Neural progenitor cell (in vitro differentiated cells): ENCODE results near the gene OR6A2. TPM values are rescaled to one million over a fixed set of nuclear protein-coding genes. Genes with fewer than 3 reads are reported as not detected.

ENCODE experiments used
- DNase-seq: peaks from one replicate; pipeline ENCODE4 v3.0.0-alpha.2; 2016; ENCODE audit warnings: low spot score
- H2AFZ ChIP-seq: fragments of 200-600 bp; sonication (generic); replicated peaks from 2 replicates; pipeline ENCODE4 v1.6.1; 2016; ENCODE audit warnings: antibody characterized with exemption
- H3F3A ChIP-seq: fragments of 200-600 bp; sonication (generic); 2 replicates; pipeline ENCODE4 v1.6.1; 2016; ENCODE audit warnings: antibody characterized with exemption, low read depth
- H3K27ac ChIP-seq: fragments of 200-600 bp; sonication (generic); 2 replicates; pipeline ENCODE4 v1.5.1; 2016; ENCODE audit warnings: mild to moderate bottlenecking
- H3K27me3 ChIP-seq: fragments of 200-600 bp; sonication (generic); 2 replicates; pipeline ENCODE4 v1.6.1; 2016; ENCODE audit warnings: mild to moderate bottlenecking, moderate library complexity
- H3K36me3 ChIP-seq: fragments of 200-600 bp; sonication (generic); 2 replicates; pipeline ENCODE4 v1.5.1; 2016
- H3K4me1 ChIP-seq: fragments of 200-600 bp; sonication (generic); 2 replicates; pipeline ENCODE4 v1.6.1; 2016; ENCODE audit warnings: mixed run types
- H3K4me2 ChIP-seq: fragments of 200-600 bp; sonication (generic); 2 replicates; pipeline ENCODE4 v1.6.1; 2016
- H3K4me3 ChIP-seq: fragments of 200-600 bp; sonication (generic); 2 replicates; pipeline ENCODE4 v1.5.1; 2016
- H3K79me2 ChIP-seq: fragments of 200-600 bp; sonication (generic); 2 replicates; pipeline ENCODE4 v1.6.1; 2016; ENCODE audit warnings: low read depth
- H3K9ac ChIP-seq: fragments of 200-600 bp; sonication (generic); 2 replicates; pipeline ENCODE4 v1.6.1; 2016
- H3K9me3 ChIP-seq: fragments of 200-600 bp; sonication (generic); 2 replicates; pipeline ENCODE4 v1.5.1; 2016; ENCODE audit warnings: low read depth
- H4K20me1 ChIP-seq: fragments of 200-600 bp; sonication (generic); 2 replicates; pipeline ENCODE4 v1.6.1; 2016; ENCODE audit warnings: low read depth
- H3K27ac Mint-ChIP-seq: 3 replicates; pipeline ENCODE4 v1.8.0; 2021; ENCODE audit warnings: mixed read lengths
- H3K27me3 Mint-ChIP-seq: 2 replicates; pipeline ENCODE4 v1.8.0; 2022; ENCODE audit warnings: low read depth, mild to moderate bottlenecking, inconsistent platforms, moderate library complexity, mixed read lengths; ENCODE audit not compliant: insufficient read depth
- H3K36me3 Mint-ChIP-seq: 3 replicates; pipeline ENCODE4 v1.8.0; 2021; ENCODE audit warnings: mixed read lengths
- H3K4me1 Mint-ChIP-seq: 3 replicates; pipeline ENCODE4 v1.8.0; 2021; ENCODE audit warnings: mixed read lengths
- H3K4me3 Mint-ChIP-seq: 3 replicates; pipeline ENCODE4 v1.8.0; 2021; ENCODE audit warnings: mild to moderate bottlenecking, moderate library complexity, mixed read lengths
- H3K9me3 Mint-ChIP-seq: 3 replicates; pipeline ENCODE4 v1.8.0; 2020; ENCODE audit warnings: mixed read lengths
- CTCF ChIP-seq: fragments of 200-600 bp; sonication (generic); IDR thresholded peaks from 2 replicates; pipeline ENCODE4 v1.5.1; 2017; ENCODE audit warnings: antibody characterized with exemption, mild to moderate bottlenecking
- EZH2 ChIP-seq: fragments of 200-600 bp; sonication (generic); IDR thresholded peaks from 2 replicates; pipeline ENCODE4 v1.6.1; 2017; ENCODE audit warnings: antibody characterized with exemption, mild to moderate bottlenecking, moderate library complexity
- EZH2phosphoT487 ChIP-seq: fragments of 200-600 bp; sonication (generic); IDR thresholded peaks from 2 replicates; pipeline ENCODE4 v1.6.1; 2017; ENCODE audit warnings: antibody characterized with exemption
- total RNA-seq: library from RNA; depleted of rRNA; stranded (reverse); fragments of >200 nt; gene quantifications from 2 replicates; pipeline ENCODE4 v1.2.3, GENCODE V29; 2015; ENCODE audit warnings: low replicate concordance

Gene OR6A2
- 0.36 and 0.50 TPM in 2 replicates for total RNA-seq

GRCh38 chr11:6799402-6799801 lies at the start of gene OR6A2:
Gene OR6A2 (minus strand): TSS chr11:6799689. CDS start chr11:6795708, 3,981 bp downstream.
- H3K27me3 Mint-ChIP-seq: peaks cover 2% of the 10 kb centered on the region
- Histone ChIP-seq H3K9me3 (no peaks in the 10 kb centered on the region), H3K4me3 (no peak within 1 kb of the TSS), H3K27ac (no peak within 1 kb of the TSS), H3K27me3 (no peaks in the 10 kb centered on the region), H2AFZ (no peak within 1 kb of the TSS), H3F3A (no peaks in the 10 kb centered on the region), H4K20me1 (no peaks in the 10 kb centered on the region), H3K79me2 (no peaks in the 10 kb centered on the region), H3K9ac (no peak within 1 kb of the TSS), H3K4me2 (no peak within 1 kb of the TSS), H3K36me3 (no peaks in the 10 kb centered on the region), H3K4me1 (no peaks in the 10 kb centered on the region)
- H3K27ac Mint-ChIP-seq: no peak within 1 kb of the TSS
- H3K4me3 Mint-ChIP-seq: no peak within 1 kb of the TSS
- no peaks in the 10 kb centered on the region for H3K4me1 Mint-ChIP-seq
- H3K36me3 Mint-ChIP-seq: no peaks in the 10 kb centered on the region
- TF ChIP-seq CTCF (no peak), EZH2 (no peak), EZH2phosphoT487 (no peak)
- no peaks in the 10 kb centered on the region for H3K9me3 Mint-ChIP-seq
- no peak for DNase-seq

GRCh38 chr11:6845383-6845782 lies 45.9 kb upstream of the OR6A2 start, which contains the start of gene OR10A5:
Gene OR10A5 (plus strand): TSS chr11:6845683. CDS start chr11:6845683, 0 bp downstream.
- H3K27ac Mint-ChIP-seq: no peak within 1 kb of the TSS
- no peak within 1 kb of the TSS for H3K4me3 Mint-ChIP-seq
- no peak for TF ChIP-seq EZH2phosphoT487
- no peak for TF ChIP-seq EZH2
- TF ChIP-seq CTCF: no peak

GRCh38 chr11:6844356-6844755 lies 44.9 kb upstream of the OR6A2 start:
- no peak overlapping the region for H3K4me3 Mint-ChIP-seq
- peaks cover 14% of the 10 kb centered on the region for H3K9me3 Mint-ChIP-seq
- Histone ChIP-seq H3K79me2 (no peaks in the 10 kb centered on the region), H4K20me1 (no peaks in the 10 kb centered on the region), H3K9me3 (no peaks in the 10 kb centered on the region), H3K27me3 (no peaks in the 10 kb centered on the region), H3K4me2 (peak overlapping the region; percentile 55), H3K36me3 (peaks cover 4% of the 10 kb centered on the region), H3K27ac (peak overlapping the region; percentile 60), H3K4me1 (peaks cover 18% of the 10 kb centered on the region), H2AFZ (no peak overlapping the region), H3K9ac (no peak overlapping the region), H3K4me3 (no peak overlapping the region), H3F3A (peaks cover 16% of the 10 kb centered on the region)
- no peak for TF ChIP-seq EZH2phosphoT487
- no peaks in the 10 kb centered on the region for H3K36me3 Mint-ChIP-seq
- no peak for DNase-seq
- H3K27me3 Mint-ChIP-seq: peaks cover 3% of the 10 kb centered on the region
- H3K27ac Mint-ChIP-seq: no peak overlapping the region
- H3K4me1 Mint-ChIP-seq: peaks cover 9% of the 10 kb centered on the region

More at GRCh38 chr11:6845383-6845782, 45.9 kb upstream of the OR6A2 start, which contains the start of gene OR10A5:
- H4K20me1 ChIP-seq: no peaks in the 10 kb centered on the region
- no peak within 1 kb of the TSS for H3K9ac ChIP-seq
- H3K9me3 ChIP-seq: no peaks in the 10 kb centered on the region
- H3K27me3 ChIP-seq: no peaks in the 10 kb centered on the region
- no peak for DNase-seq
- H3K79me2 ChIP-seq: no peaks in the 10 kb centered on the region
- peaks cover 18% of the 10 kb centered on the region for H3K9me3 Mint-ChIP-seq
- H2AFZ ChIP-seq: no peak within 1 kb of the TSS
- H3K4me2 ChIP-seq: no peak within 1 kb of the TSS
- peaks cover 18% of the 10 kb centered on the region for H3K4me1 ChIP-seq
- no peak within 1 kb of the TSS for H3K4me3 ChIP-seq
- H3K27ac ChIP-seq: no peak within 1 kb of the TSS
- H3K36me3 ChIP-seq: peaks cover 4% of the 10 kb centered on the region
- peaks cover 16% of the 10 kb centered on the region for H3F3A ChIP-seq
- peaks cover 9% of the 10 kb centered on the region for H3K4me1 Mint-ChIP-seq
- H3K27me3 Mint-ChIP-seq: peaks cover 3% of the 10 kb centered on the region
- H3K36me3 Mint-ChIP-seq: no peaks in the 10 kb centered on the region

DNA sequence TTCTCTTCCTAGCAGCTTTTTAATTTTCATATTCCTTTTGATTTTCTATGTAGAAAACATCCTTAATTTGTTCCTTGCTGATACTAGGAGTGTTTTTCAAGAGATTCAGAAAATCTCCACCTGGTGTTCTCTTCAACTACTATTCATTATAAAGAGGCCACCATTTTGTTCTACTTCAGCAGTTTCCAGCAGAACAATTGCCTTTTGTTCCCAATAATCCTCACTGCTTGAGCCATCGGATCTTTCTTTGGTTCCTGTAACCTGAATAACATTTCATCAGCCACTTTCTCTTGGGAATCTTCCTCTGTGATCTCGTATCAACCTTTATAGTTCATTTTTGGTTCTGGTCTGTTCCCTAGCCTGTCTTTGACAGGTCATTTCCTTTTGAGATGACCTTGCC lies 44.2 kb upstream of the OR6A2 start:
- no peaks in the 10 kb centered on the region for H3K79me2 ChIP-seq
- H3K9me3 Mint-ChIP-seq: peaks cover 14% of the 10 kb centered on the region
- H3K4me1 Mint-ChIP-seq: peaks cover 9% of the 10 kb centered on the region
- no peak overlapping the region for H3K9ac ChIP-seq
- peaks cover 3% of the 10 kb centered on the region for H3K27me3 Mint-ChIP-seq
- TF ChIP-seq CTCF (no peak), EZH2phosphoT487 (no peak), EZH2 (no peak)
- no peaks in the 10 kb centered on the region for H3K9me3 ChIP-seq
- H4K20me1 ChIP-seq: no peaks in the 10 kb centered on the region
- H3K27ac Mint-ChIP-seq: no peak overlapping the region
- H3K36me3 ChIP-seq: peaks cover 4% of the 10 kb centered on the region
- peak overlapping the region; percentile 60 for H3K27ac ChIP-seq
- peaks cover 18% of the 10 kb centered on the region for H3K4me1 ChIP-seq
- H3K4me3 Mint-ChIP-seq: no peak overlapping the region
- H3K36me3 Mint-ChIP-seq: no peaks in the 10 kb centered on the region
- peaks cover 16% of the 10 kb centered on the region for H3F3A ChIP-seq
- DNase-seq: peak; percentile 74
- peak overlapping the region; percentile 55 for H3K4me2 ChIP-seq
- no peak overlapping the region for H3K4me3 ChIP-seq
- no peaks in the 10 kb centered on the region for H3K27me3 ChIP-seq
- no peak overlapping the region for H2AFZ ChIP-seq
